Lower leg skin (tissue), 4 donors: ENCODE results near the gene XPR1. TPM values are rescaled to one million over a fixed set of nuclear protein-coding genes. Genes with fewer than 3 reads are reported as not detected.

Experiments
- DNase-seq, 2 donors: peaks; one replicate each; pipeline ENCODE4 v3.0.0-alpha.2; 2019; ENCODE audit warnings: low spot score in 2 of 2
- H3K4me3 ChIP-seq: fragments of 200-600 bp; sonication (generic); 2 replicates; pipeline ENCODE4 v1.5.1; 2017; ENCODE audit warnings: mild to moderate bottlenecking, low read depth; ENCODE audit not compliant: poor library complexity, severe bottlenecking
- POLR2A ChIP-seq, 2 donors: fragments of 450-650 bp; IDR thresholded peaks; one replicate each; pipeline ENCODE4 v1.6.1; 2016 to 2017; ENCODE audit warnings: antibody characterized with exemption in 2 of 2, mild to moderate bottlenecking in 1 of 2, moderate library complexity in 1 of 2
- WGBS, 2 donors: methylation state at CpG; one replicate each; pipeline ENCODE4 v1.1.5; 2018; 5-methylcytosine and 5-hydroxymethylcytosine counted together
- intact Hi-C: fragments of 100-400 bp; cut with DNase I; formaldehyde crosslinking; loops from one replicate; pipeline ENCODE4 v1.15.0; 2023; ENCODE audit warnings: low total_unique reads
- total RNA-seq, 4 donors: library from RNA; depleted of rRNA; stranded (reverse); fragments of >200 nt; gene quantifications; one replicate each; pipeline ENCODE4 v1.1.0, GENCODE V29; 2016
- TF ChIP-seq, protein P1 (sequence below), 3 donors: fragments of 450-650 bp; IDR thresholded peaks; one replicate each; pipeline ENCODE4 v1.5.1; 2016; ENCODE audit warnings: antibody characterized with exemption in 3 of 3, mild to moderate bottlenecking in 3 of 3, moderate library complexity in 2 of 3

XPR1 gene
- total RNA-seq, 4 donors from 2014 or later, result 10.1 to 25.4 (median 14.1) TPM

DNA sequence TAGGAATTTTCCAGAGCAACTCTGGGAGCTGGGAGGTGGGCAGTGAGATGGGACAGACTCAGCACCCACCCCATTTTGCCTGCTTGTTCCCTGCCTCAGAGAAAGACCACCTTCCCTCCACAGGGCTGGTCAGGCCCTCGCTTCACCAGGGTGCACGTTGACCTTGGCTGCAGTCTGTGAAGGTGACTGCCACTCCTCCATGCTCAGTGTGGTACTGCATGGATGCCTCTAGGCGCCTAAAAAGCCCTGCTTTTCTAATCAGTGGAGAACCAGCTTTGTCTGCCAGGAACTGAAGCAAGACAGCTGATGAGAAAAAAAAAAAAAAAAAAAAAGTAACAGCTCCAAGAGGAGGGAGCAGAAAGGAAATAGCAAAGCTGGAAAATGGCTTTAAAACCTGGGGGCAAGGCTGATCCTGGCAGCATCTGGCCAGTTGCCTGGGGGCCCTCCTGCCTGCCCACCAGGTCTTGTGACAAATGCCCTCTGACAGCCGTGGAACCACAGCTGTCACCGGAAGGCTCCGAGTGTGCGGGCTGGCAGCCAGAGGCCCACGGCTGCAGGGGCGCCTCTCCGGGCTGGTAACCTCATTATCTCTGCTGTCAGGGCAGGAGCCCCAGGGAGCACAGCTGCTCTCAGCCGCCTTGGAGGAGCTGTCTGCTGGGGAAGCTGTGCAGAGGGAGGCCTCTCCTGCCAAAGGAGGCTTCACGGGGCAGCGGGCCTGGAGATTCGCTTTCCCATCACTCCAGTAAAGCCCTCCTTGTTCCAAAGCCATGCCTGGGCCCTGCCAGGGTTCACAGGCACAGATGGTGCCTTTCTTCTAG, 294.6 kb downstream of the XPR1 start:
- WGBS, 2 donors, result 21 to 27% methylated on average over 13 to 14 of the region's 14 CpGs
- intact Hi-C loops, result no loop called here
- no peak for DNase-seq
- no peak overlapping the region for H3K4me3 ChIP-seq
- TF ChIP-seq, protein P1, sequence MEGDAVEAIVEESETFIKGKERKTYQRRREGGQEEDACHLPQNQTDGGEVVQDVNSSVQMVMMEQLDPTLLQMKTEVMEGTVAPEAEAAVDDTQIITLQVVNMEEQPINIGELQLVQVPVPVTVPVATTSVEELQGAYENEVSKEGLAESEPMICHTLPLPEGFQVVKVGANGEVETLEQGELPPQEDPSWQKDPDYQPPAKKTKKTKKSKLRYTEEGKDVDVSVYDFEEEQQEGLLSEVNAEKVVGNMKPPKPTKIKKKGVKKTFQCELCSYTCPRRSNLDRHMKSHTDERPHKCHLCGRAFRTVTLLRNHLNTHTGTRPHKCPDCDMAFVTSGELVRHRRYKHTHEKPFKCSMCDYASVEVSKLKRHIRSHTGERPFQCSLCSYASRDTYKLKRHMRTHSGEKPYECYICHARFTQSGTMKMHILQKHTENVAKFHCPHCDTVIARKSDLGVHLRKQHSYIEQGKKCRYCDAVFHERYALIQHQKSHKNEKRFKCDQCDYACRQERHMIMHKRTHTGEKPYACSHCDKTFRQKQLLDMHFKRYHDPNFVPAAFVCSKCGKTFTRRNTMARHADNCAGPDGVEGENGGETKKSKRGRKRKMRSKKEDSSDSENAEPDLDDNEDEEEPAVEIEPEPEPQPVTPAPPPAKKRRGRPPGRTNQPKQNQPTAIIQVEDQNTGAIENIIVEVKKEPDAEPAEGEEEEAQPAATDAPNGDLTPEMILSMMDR (IDR thresholded peaks at IDR 0.05), result no peak
- TF ChIP-seq POLR2A (IDR thresholded peaks at IDR 0.05), result no peak

DNA sequence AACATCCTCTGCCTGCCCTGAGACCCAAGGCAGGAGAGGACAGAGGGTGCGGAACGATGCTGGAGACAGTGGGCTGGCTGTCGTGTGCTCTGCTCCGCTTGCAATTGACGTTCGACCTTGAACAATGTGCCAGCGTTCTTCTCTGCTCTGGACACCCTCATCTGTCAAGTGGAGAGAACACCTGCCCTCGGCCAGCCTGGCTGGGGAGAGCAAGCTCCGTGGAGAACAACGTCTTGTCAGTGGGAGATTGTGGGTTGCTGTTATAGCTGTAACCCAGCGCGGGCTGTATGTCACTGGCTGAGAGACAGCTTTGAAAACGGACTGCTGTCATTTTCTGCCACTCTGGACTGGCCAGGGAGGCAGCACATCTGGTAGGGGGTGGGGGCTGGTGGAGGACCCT, 295.5 kb downstream of the XPR1 start:
- no peak for DNase-seq
- no peak for TF ChIP-seq POLR2A (IDR thresholded peaks at IDR 0.05)
- TF ChIP-seq, protein P1 (IDR thresholded peaks at IDR 0.05), result no peak
- no peak overlapping the region for H3K4me3 ChIP-seq
- intact Hi-C loops, result no loop called here
- WGBS, 2 donors, result 87% methylated on average over 12 to 13 of the region's 13 CpGs

DNA sequence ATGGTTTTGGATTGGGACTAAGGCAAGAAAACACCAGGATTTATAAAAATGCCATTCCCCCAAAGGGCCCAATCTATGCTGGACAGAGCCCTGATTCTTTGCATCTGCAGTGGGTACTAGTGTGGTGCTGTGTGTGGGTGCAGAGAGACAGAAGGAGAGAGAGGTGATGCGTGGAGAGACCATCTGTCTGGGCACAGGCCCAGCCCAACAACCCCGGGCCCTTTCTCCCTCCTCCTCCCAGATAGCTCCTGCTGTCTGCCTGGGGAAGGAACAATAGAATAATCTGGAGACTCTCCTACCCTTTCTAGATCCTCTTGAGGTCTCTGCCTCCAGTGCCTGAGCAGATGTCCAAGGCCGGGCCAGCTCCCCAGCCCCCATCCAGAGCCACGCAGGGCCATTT, 296.0 kb downstream of the XPR1 start:
- no peak overlapping the region for H3K4me3 ChIP-seq
- intact Hi-C loops, result no loop called here
- DNase-seq, result no peak
- TF ChIP-seq, protein P1 (IDR thresholded peaks at IDR 0.05), result no peak
- no peak for TF ChIP-seq POLR2A (IDR thresholded peaks at IDR 0.05)
- 77 to 78% methylated on average over 4 of the region's 4 CpGs for WGBS, 2 donors

DNA sequence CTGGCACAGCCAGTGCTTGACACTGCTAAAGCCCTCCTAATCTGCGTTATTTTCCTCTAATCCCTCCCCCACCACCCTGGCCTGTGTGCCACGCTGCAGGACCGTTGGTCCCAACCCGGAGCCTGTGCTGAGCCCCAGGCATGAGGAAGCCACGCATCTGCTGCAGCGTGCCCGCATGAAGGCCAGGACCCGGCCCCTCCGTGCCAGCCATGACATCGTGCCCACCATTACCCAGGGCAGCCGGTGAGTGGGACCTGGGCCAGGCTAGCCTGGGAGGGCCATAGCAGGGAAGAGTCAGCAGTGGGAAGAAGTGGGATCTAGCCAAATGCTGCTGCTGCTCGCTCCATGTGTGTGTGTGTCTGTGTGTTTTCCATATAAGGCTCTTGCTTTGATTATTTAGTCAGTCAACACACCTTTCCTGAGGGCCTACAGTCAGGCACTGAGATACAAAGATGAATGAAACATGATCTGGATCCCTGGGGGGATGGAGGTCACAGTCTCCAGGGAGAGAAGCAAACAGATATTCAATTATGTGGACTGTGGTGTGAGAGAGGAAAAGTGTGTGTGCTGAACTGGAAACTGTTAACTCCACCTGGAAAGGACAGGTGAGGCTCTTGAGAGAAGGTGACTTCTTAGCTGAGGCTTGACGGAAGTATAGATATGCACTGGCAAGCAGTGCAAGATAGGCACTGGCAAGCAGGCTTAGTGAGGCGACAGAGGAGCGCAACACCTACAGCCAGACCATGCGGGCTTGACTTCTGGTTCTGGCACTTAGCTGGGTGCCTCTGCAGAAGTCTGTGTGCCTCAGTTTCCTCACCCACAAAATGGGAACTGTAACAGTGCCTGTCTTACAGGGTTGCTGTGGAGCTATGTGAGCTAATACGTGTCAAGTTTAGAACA, 296.8 kb downstream of the XPR1 start:
- H3K4me3 ChIP-seq, result no peak overlapping the region
- no peak for TF ChIP-seq POLR2A (IDR thresholded peaks at IDR 0.05)
- TF ChIP-seq, protein P1 (IDR thresholded peaks at IDR 0.05), result no peak
- intact Hi-C loops, result no loop called here
- DNase-seq, result no peak
- WGBS, 2 donors, result 76% methylated on average over 17 of the region's 17 CpGs

DNA sequence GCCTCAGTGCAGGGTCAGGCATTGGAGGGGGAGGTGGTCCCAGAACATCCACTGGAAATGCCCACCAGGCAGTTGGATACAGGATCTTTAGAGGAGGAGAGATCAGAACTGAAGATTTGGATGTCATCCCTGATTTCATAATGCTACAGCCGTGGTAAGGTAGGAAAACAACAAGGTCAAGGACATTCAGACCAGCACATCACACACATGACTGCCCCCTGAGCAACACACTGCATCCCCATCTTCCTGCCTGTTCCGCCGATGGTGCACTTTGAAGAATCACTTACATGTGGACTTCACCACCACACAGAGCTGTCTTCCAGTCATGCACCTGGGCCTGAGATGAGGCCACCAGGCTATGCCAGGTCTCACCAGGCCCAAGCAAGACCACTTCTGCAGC, 297.6 kb downstream of the XPR1 start:
- intact Hi-C loops, result no loop called here
- TF ChIP-seq, protein P1 (IDR thresholded peaks at IDR 0.05), result no peak
- no peak for TF ChIP-seq POLR2A (IDR thresholded peaks at IDR 0.05)

More for the DNA sequence above, 297.6 kb downstream of the XPR1 start:
- DNase-seq, result no peak
- 89 to 90% methylated on average over 3 of the region's 3 CpGs for WGBS, 2 donors
- no peak overlapping the region for H3K4me3 ChIP-seq
